Stimulated activated CD4-positive, alpha-beta T cell treated with anti-CD3 and anti-CD28 coated beads, TNF-alpha, amount 100 ng/mL, for 24 hours (primary cell): ENCODE data around the gene WFIKKN2.

Experiments
- DNase-seq, 3 experiments: peaks; one replicate each; pipeline ENCODE4 v3.0.0-alpha.2; 2020; ENCODE audit warnings: low read depth in 3 of 3

Gene WFIKKN2

DNA sequence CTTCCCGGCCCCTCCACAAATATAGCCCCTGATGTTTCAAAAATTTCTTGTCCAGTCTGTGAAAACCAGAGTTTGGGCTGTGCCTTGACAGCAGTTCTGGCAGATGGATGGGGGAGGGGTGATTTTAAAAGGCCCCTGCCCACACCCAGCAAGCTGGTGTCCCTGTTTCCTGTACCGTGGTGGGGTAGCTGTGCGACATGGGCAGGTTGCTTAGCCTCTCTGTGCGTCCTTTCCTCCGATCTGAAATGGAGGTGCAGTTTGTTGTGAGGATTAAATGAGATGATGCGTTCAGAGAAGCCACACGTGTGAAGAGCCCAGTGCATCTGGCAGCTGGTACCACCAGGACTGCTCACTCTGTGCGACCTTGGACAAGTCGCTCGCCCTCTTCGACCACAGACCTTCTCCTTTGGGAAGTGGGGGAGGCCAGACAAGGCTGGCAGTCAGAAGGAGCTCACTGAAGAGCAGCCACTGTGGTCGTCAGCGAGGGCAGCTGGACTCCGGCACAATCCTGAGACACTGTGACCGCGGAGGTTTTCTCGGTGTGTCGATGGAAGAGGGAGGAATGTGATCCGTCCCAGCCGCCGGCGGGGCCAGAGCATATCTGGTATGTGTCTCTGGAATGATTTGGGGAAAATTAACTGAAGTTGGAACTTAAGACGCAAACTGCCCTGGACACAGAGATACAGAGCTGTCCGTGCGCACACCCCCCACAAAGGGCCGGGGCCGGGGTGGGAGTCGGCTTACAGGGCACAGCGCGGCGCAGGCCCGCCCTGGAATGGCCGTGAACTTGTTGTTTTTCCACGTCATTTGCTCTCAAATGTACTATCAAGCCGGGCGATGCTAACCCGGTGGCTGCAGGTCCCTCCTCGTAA lies 721 bp upstream of the WFIKKN2 start:
- DNase-seq: no peak

- DNase-seq: no peak
Measured at GRCh38 chr17:50836826-50837225, 1.4 kb downstream of the WFIKKN2 start.

- no peak for DNase-seq
Measured at GRCh38 chr17:50837286-50837979, 2.0 kb downstream of the WFIKKN2 start.

DNA sequence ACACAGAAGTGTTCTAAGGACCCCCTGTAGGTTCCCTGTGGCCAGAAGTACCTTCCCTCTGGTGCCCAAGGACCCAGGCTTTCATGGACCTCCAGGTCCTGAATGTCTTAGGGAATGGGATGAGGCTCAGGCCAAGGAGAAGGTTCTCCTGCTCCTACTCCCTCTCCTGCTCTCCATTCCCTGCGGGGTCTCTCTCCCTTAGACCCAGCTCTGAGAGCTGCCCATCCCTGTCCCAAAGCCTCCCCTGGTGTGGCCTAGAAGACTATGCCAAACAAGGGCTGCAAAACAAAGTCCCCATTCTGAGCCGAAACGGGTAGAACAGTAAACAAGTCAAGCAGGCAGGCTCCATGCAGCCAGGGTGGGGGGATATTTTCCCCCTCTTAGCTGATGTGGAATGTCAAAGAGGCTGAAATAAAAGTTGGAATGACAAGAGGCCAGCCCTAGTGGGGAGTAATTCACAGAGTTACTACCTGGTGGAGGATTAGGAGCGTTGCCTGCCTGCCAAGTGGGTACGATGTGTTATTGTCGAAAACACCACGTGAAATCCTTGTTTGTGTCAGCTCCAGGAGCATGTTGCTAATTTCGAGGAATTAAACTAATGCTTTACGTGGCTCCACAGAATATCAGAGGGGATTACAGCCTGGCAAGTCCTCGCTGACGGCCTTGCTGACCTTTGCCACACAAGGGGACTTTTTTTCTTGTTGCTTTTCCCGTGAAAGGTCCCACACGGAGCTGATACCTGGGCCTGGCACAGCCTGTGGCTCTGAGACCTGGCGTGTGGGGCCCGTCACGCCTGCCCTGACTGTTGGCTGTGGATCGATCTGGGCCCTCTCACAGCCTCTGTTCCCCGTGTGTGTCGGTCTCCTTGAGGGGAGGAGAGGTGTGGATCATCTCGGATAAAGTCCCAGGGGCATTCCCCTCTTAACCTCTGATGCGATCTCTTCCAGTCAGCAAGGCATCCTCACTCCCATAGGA lies 2.9 kb downstream of the WFIKKN2 start:
- DNase-seq: no peak

DNA sequence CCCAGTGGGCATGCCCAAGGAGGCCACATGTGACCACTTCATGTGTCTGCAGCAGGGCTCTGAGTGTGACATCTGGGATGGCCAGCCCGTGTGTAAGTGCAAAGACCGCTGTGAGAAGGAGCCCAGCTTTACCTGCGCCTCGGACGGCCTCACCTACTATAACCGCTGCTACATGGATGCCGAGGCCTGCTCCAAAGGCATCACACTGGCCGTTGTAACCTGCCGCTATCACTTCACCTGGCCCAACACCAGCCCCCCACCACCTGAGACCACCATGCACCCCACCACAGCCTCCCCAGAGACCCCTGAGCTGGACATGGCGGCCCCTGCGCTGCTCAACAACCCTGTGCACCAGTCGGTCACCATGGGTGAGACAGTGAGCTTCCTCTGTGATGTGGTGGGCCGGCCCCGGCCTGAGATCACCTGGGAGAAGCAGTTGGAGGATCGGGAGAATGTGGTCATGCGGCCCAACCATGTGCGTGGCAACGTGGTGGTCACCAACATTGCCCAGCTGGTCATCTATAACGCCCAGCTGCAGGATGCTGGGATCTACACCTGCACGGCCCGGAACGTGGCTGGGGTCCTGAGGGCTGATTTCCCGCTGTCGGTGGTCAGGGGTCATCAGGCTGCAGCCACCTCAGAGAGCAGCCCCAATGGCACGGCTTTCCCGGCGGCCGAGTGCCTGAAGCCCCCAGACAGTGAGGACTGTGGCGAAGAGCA lies 4.4 kb downstream of the WFIKKN2 start:
- DNase-seq: no peak

DNA sequence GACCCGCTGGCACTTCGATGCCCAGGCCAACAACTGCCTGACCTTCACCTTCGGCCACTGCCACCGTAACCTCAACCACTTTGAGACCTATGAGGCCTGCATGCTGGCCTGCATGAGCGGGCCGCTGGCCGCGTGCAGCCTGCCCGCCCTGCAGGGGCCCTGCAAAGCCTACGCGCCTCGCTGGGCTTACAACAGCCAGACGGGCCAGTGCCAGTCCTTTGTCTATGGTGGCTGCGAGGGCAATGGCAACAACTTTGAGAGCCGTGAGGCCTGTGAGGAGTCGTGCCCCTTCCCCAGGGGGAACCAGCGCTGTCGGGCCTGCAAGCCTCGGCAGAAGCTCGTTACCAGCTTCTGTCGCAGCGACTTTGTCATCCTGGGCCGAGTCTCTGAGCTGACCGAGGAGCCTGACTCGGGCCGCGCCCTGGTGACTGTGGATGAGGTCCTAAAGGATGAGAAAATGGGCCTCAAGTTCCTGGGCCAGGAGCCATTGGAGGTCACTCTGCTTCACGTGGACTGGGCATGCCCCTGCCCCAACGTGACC lies 5.0 kb downstream of the WFIKKN2 start:
- no peak for DNase-seq

- no peak for DNase-seq
Measured at GRCh38 chr17:50841277-50841948, 6.0 kb downstream of the WFIKKN2 start.

- DNase-seq: peak in 2 of 3 experiments; percentile 22 to 52
Measured at GRCh38 chr17:50841949-50842354, 6.6 kb downstream of the WFIKKN2 start.

- DNase-seq: no peak
Measured at GRCh38 chr17:50842506-50843149, 7.2 kb downstream of the WFIKKN2 start.

DNA sequence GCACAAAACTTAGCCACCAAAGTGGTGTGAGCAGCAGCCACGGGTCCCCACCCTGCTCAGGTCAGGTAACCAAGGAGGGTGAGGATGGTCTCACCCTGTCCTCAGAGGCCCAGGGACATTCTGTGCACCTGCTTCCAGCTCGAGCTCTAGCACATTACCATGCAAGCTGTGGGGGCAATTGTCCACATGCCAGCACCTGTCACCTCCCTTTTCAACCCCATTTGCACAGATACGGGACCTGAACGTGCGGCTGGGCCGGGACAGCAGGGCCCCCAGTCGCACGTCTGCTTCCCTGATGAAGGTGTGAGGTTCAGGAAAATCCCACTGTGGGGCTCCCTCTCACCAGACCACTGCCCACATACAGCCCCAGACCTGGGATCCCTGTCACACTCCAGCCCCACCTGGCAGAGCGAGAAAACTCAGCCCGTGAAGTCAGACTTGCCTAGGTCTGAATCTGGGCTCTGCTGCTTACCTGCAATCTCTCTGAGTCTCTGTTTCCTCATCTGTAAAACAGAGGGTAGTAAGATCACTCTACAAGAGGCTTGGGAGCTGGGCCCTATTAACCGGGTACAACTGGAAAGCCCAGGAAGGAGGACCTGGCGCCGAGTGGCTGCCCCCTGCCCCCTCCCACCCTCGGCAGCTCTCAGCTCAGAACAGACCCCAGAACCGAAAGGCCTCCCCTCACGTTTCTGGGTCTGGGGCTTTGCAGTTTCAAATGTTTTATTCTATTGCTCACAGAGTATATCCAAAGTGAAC lies 7.9 kb downstream of the WFIKKN2 start:
- DNase-seq: no peak

GRCh38 chr17:50844117-50844700 lies 8.8 kb downstream of the WFIKKN2 start:
- DNase-seq: no peak

GRCh38 chr17:50845240-50846147 lies 10.1 kb downstream of the WFIKKN2 start:
- no peak for DNase-seq

GRCh38 chr17:50847566-50847965 lies 12.2 kb downstream of the WFIKKN2 start:
- DNase-seq: no peak

DNA sequence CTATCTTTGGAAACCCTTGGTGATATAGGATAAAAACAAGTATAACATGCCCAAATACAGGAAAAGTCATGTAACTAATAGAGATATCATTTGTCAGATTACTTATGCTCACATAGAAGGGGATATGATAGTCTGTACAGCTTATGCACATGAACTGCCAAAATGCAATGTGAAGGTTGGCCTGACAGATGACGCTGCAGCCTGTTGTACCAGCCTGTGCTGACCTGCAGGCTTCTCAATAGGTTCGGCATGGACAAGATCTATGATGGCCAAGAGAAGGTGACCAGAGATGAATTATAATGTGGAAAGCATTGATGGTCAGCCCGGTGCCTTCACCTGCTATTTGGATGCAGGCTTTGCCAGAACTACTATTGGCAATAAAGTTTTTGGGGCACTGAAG lies 12.7 kb downstream of the WFIKKN2 start:
- no peak for DNase-seq

- DNase-seq: no peak
Measured at GRCh38 chr17:50848711-50849110, 13.3 kb downstream of the WFIKKN2 start.

DNA sequence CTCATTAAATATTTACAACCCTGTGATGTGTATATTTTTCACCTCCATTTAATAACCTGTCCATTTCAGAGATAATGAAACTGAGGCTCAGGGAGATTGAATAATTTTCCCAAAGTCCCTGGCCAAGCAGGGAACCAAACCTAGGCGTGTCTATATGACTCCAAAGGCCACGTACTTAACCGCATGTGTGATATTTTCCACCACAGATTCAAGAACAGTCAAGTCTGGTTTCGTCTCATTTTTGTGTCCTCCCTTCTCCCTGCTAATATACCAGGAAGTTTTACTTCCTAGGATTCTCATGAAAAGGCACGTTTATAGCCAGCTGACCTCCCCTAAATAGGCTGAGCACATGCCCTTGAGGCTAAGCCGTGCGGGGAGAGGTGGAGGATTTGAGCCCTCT lies 15.3 kb downstream of the WFIKKN2 start:
- DNase-seq: no peak

- no peak for DNase-seq
Measured at GRCh38 chr17:50853015-50853615, 17.7 kb downstream of the WFIKKN2 start.
